ENCODE measurements around the gene PIK3C3.

PIK3C3 gene

GRCh38 chr18:42064109-42064508 is 109.1 kb downstream of the PIK3C3 start:
- Histone ChIP-seq H3K9me3 (ENCODE audit: severe bottlenecking) (no peaks in the 10 kb centered on the region), H3K36me3 (peaks cover 7% of the 10 kb centered on the region), H3K27ac (no peak overlapping the region), H3K4me3 (ENCODE audit: low read depth, low read length) (no peak overlapping the region), H3K27me3 (ENCODE audit: insufficient read depth, low read depth, severe bottlenecking) (no peaks in the 10 kb centered on the region)
- DNase-seq = no peak
- no peak for TF ChIP-seq CTCF (IDR thresholded peaks at IDR 0.05; ENCODE audit: low read depth, low read length)

- no peak for TF ChIP-seq CTCF (IDR thresholded peaks at IDR 0.05; ENCODE audit: low read depth, low read length)
- H3K27me3 ChIP-seq (ENCODE audit: insufficient read depth, low read depth, severe bottlenecking) = no peaks in the 10 kb centered on the region
These were observed 112.5 kb downstream of the PIK3C3 start for GRCh38 chr18:42067518-42067917.

GRCh38 chr18:42068030-42068429 is 113.0 kb downstream of the PIK3C3 start:
- H3K9me3 ChIP-seq (ENCODE audit: severe bottlenecking) = no peaks in the 10 kb centered on the region
- no peak for DNase-seq
- peaks cover 7% of the 10 kb centered on the region for H3K36me3 ChIP-seq
- no peak for TF ChIP-seq CTCF (IDR thresholded peaks at IDR 0.05; ENCODE audit: low read depth, low read length)
- no peak overlapping the region for H3K4me3 ChIP-seq (ENCODE audit: low read depth, low read length)
- H3K27ac ChIP-seq = no peak overlapping the region
- H3K27me3 ChIP-seq (ENCODE audit: insufficient read depth, low read depth, severe bottlenecking) = no peaks in the 10 kb centered on the region

More at GRCh38 chr18:42067518-42067917, 112.5 kb downstream of the PIK3C3 start:
- no peak overlapping the region for H3K27ac ChIP-seq
- H3K9me3 ChIP-seq (ENCODE audit: severe bottlenecking) = no peaks in the 10 kb centered on the region
- no peak overlapping the region for H3K4me3 ChIP-seq (ENCODE audit: low read depth, low read length)
- no peak for DNase-seq
- peaks cover 7% of the 10 kb centered on the region for H3K36me3 ChIP-seq

GRCh38 chr18:42069036-42069435 is 114.0 kb downstream of the PIK3C3 start:
- peaks cover 7% of the 10 kb centered on the region for H3K36me3 ChIP-seq
- H3K4me3 ChIP-seq (ENCODE audit: low read depth, low read length) = no peak overlapping the region
- H3K27ac ChIP-seq = no peak overlapping the region
- DNase-seq = no peak
- TF ChIP-seq CTCF (IDR thresholded peaks at IDR 0.05; ENCODE audit: low read depth, low read length) = no peak
- H3K9me3 ChIP-seq (ENCODE audit: severe bottlenecking) = no peaks in the 10 kb centered on the region
- H3K27me3 ChIP-seq (ENCODE audit: insufficient read depth, low read depth, severe bottlenecking) = no peaks in the 10 kb centered on the region

- H3K9me3 ChIP-seq (ENCODE audit: severe bottlenecking) = no peaks in the 10 kb centered on the region
- H3K4me3 ChIP-seq (ENCODE audit: low read depth, low read length) = no peak overlapping the region
- peaks cover 10% of the 10 kb centered on the region for H3K36me3 ChIP-seq
- no peak for TF ChIP-seq CTCF (IDR thresholded peaks at IDR 0.05; ENCODE audit: low read depth, low read length)
- DNase-seq = no peak
- H3K27ac ChIP-seq = no peak overlapping the region
- no peaks in the 10 kb centered on the region for H3K27me3 ChIP-seq (ENCODE audit: insufficient read depth, low read depth, severe bottlenecking)
These were observed 117.4 kb downstream of the PIK3C3 start for GRCh38 chr18:42072407-42072806.

- Histone ChIP-seq H3K27me3 (ENCODE audit: insufficient read depth, low read depth, severe bottlenecking) (no peaks in the 10 kb centered on the region), H3K36me3 (peaks cover 15% of the 10 kb centered on the region), H3K4me3 (ENCODE audit: low read depth, low read length) (no peak overlapping the region), H3K9me3 (ENCODE audit: severe bottlenecking) (no peaks in the 10 kb centered on the region), H3K27ac (no peak overlapping the region)
- no peak for DNase-seq
- no peak for TF ChIP-seq CTCF (IDR thresholded peaks at IDR 0.05; ENCODE audit: low read depth, low read length)
These were observed 119.7 kb downstream of the PIK3C3 start for GRCh38 chr18:42074704-42075103.
